ENCODE measurements around the gene INPP4A. TPM values are rescaled to one million over a fixed set of nuclear protein-coding genes. Genes with fewer than 3 reads are reported as not detected.

Gene INPP4A
- total and polyA plus RNA-seq, 10 of the 15 experiments (the other 5 are each of a cell fraction or from before 2014, with no cell fraction given), result 4.7 to 62.3 (median 36.9) TPM

DNA sequence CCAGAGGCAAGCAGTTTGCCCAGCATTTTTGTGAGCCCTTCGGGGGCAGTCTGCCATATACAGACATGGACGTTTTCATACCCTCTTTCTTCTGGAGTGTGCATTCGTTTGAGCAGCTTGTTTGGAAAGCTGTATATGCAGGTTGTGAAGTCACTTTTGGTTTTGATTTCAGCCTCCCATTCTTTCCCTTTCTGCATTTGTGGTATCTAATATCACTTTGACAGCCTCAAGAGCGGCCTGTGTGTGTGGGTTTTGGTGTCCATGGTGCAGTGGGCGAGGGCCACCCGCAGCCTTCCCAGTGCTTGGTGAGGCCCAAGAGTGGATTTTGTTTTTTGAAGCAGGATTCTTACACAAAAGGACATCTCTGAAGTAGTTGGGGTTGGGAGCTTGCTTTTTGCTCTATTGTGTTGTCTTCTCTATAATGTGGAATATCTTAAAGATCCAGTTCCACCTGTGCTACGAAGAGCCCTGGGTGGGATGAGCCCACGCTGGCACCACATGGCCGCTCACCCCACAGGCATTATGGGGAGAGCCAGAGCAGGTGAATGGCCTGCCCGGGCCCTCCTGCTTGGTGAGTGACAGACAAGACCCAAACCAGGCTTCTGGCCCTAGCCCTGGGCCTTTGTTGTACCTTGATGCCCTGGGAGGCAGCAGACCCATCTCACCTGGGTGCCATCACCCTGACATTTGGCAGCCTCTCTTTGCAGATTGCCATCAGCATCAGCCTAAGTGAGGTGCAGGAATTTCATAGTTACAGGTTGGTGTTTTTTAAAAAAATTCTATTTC is 29.5 kb downstream of the INPP4A start (continued):
- TF ChIP-seq, protein P1, sequence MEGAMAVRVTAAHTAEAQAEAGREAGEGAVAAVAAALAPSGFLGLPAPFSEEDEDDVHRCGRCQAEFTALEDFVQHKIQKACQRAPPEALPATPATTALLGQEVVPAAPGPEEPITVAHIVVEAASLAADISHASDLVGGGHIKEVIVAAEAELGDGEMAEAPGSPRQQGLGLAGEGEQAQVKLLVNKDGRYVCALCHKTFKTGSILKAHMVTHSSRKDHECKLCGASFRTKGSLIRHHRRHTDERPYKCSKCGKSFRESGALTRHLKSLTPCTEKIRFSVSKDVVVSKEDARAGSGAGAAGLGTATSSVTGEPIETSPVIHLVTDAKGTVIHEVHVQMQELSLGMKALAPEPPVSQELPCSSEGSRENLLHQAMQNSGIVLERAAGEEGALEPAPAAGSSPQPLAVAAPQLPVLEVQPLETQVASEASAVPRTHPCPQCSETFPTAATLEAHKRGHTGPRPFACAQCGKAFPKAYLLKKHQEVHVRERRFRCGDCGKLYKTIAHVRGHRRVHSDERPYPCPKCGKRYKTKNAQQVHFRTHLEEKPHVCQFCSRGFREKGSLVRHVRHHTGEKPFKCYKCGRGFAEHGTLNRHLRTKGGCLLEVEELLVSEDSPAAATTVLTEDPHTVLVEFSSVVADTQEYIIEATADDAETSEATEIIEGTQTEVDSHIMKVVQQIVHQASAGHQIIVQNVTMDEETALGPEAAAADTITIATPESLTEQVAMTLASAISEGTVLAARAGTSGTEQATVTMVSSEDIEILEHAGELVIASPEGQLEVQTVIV (IDR thresholded peaks at IDR 0.05; ENCODE audit: borderline replicate concordance, partially characterized antibody), result no peak
- TF ChIP-seq EP300 (IDR thresholded peaks at IDR 0.05; ENCODE audit: borderline replicate concordance in 1 of 2, control insufficient read depth in 1 of 2, low read depth in 2 of 2, low read length in 2 of 2), result no peak
- TF ChIP-seq, protein P2, sequence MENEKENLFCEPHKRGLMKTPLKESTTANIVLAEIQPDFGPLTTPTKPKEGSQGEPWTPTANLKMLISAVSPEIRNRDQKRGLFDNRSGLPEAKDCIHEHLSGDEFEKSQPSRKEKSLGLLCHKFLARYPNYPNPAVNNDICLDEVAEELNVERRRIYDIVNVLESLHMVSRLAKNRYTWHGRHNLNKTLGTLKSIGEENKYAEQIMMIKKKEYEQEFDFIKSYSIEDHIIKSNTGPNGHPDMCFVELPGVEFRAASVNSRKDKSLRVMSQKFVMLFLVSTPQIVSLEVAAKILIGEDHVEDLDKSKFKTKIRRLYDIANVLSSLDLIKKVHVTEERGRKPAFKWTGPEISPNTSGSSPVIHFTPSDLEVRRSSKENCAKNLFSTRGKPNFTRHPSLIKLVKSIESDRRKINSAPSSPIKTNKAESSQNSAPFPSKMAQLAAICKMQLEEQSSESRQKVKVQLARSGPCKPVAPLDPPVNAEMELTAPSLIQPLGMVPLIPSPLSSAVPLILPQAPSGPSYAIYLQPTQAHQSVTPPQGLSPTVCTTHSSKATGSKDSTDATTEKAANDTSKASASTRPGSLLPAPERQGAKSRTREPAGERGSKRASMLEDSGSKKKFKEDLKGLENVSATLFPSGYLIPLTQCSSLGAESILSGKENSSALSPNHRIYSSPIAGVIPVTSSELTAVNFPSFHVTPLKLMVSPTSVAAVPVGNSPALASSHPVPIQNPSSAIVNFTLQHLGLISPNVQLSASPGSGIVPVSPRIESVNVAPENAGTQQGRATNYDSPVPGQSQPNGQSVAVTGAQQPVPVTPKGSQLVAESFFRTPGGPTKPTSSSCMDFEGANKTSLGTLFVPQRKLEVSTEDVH (IDR thresholded peaks at IDR 0.05; ENCODE audit: low read depth, partially characterized antibody), result no peak
- TF ChIP-seq BACH1 (IDR thresholded peaks at IDR 0.05; ENCODE audit: borderline replicate concordance), result no peak
- TF ChIP-seq KDM1A (IDR thresholded peaks at IDR 0.05; ENCODE audit: borderline replicate concordance), result no peak
- TF ChIP-seq, protein P3, sequence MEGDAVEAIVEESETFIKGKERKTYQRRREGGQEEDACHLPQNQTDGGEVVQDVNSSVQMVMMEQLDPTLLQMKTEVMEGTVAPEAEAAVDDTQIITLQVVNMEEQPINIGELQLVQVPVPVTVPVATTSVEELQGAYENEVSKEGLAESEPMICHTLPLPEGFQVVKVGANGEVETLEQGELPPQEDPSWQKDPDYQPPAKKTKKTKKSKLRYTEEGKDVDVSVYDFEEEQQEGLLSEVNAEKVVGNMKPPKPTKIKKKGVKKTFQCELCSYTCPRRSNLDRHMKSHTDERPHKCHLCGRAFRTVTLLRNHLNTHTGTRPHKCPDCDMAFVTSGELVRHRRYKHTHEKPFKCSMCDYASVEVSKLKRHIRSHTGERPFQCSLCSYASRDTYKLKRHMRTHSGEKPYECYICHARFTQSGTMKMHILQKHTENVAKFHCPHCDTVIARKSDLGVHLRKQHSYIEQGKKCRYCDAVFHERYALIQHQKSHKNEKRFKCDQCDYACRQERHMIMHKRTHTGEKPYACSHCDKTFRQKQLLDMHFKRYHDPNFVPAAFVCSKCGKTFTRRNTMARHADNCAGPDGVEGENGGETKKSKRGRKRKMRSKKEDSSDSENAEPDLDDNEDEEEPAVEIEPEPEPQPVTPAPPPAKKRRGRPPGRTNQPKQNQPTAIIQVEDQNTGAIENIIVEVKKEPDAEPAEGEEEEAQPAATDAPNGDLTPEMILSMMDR (IDR thresholded peaks at IDR 0.05 in 2 of 3, conservative IDR thresholded peaks at IDR 0.05 in 1 of 3; ENCODE audit: control insufficient read depth in 2 of 3, extremely low read depth in 1 of 3, insufficient read depth in 1 of 3, low read depth in 3 of 3, low read length in 3 of 3), result no peak
- TF ChIP-seq, protein P4, sequence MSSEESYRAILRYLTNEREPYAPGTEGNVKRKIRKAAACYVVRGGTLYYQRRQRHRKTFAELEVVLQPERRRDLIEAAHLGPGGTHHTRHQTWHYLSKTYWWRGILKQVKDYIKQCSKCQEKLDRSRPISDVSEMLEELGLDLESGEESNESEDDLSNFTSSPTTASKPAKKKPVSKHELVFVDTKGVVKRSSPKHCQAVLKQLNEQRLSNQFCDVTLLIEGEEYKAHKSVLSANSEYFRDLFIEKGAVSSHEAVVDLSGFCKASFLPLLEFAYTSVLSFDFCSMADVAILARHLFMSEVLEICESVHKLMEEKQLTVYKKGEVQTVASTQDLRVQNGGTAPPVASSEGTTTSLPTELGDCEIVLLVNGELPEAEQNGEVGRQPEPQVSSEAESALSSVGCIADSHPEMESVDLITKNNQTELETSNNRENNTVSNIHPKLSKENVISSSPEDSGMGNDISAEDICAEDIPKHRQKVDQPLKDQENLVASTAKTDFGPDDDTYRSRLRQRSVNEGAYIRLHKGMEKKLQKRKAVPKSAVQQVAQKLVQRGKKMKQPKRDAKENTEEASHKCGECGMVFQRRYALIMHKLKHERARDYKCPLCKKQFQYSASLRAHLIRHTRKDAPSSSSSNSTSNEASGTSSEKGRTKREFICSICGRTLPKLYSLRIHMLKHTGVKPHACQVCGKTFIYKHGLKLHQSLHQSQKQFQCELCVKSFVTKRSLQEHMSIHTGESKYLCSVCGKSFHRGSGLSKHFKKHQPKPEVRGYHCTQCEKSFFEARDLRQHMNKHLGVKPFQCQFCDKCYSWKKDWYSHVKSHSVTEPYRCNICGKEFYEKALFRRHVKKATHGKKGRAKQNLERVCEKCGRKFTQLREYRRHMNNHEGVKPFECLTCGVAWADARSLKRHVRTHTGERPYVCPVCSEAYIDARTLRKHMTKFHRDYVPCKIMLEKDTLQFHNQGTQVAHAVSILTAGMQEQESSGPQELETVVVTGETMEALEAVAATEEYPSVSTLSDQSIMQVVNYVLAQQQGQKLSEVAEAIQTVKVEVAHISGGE (CRISPR knock-in tag; IDR thresholded peaks at IDR 0.05), result no peak
- TF ChIP-seq SRF (IDR thresholded peaks at IDR 0.05; ENCODE audit: low read depth in 2 of 2, low read length in 2 of 2), result no peak
- TF ChIP-seq, protein P5, sequence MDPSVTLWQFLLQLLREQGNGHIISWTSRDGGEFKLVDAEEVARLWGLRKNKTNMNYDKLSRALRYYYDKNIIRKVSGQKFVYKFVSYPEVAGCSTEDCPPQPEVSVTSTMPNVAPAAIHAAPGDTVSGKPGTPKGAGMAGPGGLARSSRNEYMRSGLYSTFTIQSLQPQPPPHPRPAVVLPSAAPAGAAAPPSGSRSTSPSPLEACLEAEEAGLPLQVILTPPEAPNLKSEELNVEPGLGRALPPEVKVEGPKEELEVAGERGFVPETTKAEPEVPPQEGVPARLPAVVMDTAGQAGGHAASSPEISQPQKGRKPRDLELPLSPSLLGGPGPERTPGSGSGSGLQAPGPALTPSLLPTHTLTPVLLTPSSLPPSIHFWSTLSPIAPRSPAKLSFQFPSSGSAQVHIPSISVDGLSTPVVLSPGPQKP (IDR thresholded peaks at IDR 0.05; ENCODE audit: low read depth, low read length), result no peak
- TF ChIP-seq RAD51 (IDR thresholded peaks at IDR 0.05), result no peak

All from GM12878 (cell line).